Measurements from ENCODE around the gene IQGAP1. TPM values are rescaled to one million over a fixed set of nuclear protein-coding genes. Genes with fewer than 3 reads are reported as not detected.

IQGAP1 gene, protein sequence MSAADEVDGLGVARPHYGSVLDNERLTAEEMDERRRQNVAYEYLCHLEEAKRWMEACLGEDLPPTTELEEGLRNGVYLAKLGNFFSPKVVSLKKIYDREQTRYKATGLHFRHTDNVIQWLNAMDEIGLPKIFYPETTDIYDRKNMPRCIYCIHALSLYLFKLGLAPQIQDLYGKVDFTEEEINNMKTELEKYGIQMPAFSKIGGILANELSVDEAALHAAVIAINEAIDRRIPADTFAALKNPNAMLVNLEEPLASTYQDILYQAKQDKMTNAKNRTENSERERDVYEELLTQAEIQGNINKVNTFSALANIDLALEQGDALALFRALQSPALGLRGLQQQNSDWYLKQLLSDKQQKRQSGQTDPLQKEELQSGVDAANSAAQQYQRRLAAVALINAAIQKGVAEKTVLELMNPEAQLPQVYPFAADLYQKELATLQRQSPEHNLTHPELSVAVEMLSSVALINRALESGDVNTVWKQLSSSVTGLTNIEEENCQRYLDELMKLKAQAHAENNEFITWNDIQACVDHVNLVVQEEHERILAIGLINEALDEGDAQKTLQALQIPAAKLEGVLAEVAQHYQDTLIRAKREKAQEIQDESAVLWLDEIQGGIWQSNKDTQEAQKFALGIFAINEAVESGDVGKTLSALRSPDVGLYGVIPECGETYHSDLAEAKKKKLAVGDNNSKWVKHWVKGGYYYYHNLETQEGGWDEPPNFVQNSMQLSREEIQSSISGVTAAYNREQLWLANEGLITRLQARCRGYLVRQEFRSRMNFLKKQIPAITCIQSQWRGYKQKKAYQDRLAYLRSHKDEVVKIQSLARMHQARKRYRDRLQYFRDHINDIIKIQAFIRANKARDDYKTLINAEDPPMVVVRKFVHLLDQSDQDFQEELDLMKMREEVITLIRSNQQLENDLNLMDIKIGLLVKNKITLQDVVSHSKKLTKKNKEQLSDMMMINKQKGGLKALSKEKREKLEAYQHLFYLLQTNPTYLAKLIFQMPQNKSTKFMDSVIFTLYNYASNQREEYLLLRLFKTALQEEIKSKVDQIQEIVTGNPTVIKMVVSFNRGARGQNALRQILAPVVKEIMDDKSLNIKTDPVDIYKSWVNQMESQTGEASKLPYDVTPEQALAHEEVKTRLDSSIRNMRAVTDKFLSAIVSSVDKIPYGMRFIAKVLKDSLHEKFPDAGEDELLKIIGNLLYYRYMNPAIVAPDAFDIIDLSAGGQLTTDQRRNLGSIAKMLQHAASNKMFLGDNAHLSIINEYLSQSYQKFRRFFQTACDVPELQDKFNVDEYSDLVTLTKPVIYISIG (N-terminal part only)
- total RNA-seq (100 to 1,000 TPM in 1 of 9 donors, 10 to 100 TPM in 8; 28.6 to 115 (median 36.8) TPM), polyA plus RNA-seq (10 to 100 TPM; 18.9 to 31.3 TPM)
- long read RNA-seq, donor 1, full-length matches to known transcripts, result 4 of 20 reads
- long read RNA-seq, donor 1, partial matches to known transcripts, result 11 of 20 reads
- long read RNA-seq, donor 1, other reads (novel, unspliced or antisense), result 5 of 20 reads
- long read RNA-seq, donor 2, full-length matches to known transcripts, result 3 of 60 reads
- long read RNA-seq, donor 2, partial matches to known transcripts, result 50 of 60 reads
- long read RNA-seq, donor 2, other reads (novel, unspliced or antisense), result 7 of 60 reads
- long read RNA-seq, donor 3, full-length matches to known transcripts, result 9 of 23 reads
- long read RNA-seq, donor 3, partial matches to known transcripts, result 13 of 23 reads
- long read RNA-seq, donor 3, other reads (novel, unspliced or antisense), result 1 of 23 reads

DNA sequence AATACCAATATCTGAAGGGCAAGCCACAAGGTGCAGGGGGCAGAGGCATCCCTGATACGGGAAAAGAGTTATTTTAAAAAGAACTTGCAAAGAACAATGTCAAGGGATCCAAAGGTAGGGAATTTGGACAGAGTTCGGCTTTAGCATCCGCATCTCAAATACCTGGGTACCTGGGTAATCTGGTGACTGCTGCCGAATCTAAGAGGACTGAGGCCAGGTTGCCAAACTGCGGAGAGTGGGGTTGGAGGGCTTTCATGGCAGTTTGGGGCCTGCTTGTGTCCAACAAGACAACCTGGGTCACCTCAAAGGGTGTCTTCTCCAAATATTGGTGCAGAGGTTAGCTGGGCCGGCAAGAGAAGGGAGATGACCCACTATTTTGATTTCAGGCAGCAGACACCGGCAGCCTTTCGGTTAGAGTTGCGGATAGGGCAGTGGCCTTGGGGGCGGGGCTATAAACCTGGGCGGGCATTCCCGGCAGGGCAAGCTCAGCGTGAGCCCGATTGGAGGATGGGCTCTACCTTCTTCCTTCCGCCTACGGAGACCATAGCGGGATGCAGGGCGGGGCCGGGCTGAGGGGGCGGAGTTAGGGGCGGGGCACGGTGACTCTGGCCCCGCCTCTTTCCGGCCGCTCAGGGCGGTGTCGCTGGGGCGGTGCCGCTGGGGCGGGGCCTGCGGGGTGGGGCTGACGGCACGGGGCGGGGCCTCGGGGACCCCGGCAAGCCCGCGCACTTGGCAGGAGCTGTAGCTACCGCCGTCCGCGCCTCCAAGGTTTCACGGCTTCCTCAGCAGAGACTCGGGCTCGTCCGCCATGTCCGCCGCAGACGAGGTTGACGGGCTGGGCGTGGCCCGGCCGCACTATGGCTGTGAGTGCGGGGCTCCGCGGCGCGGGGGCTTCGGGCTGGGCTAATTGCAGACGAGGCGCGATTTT, at the start of gene IQGAP1:
Gene IQGAP1, plus strand, starts transcription at position 709 of the 928 bp plus-strand sequence. Its CDS starts 100 bp downstream, at position 809.
- peak; percentile 98 to 99 (median 98) for DNase-seq
- H3K9me3 ChIP-seq, result no peaks in the 10 kb centered on the region
- peak within 1 kb of the TSS; percentile 76 to 100 (median 94) for H3K4me3 ChIP-seq
- TF ChIP-seq, protein P1, sequence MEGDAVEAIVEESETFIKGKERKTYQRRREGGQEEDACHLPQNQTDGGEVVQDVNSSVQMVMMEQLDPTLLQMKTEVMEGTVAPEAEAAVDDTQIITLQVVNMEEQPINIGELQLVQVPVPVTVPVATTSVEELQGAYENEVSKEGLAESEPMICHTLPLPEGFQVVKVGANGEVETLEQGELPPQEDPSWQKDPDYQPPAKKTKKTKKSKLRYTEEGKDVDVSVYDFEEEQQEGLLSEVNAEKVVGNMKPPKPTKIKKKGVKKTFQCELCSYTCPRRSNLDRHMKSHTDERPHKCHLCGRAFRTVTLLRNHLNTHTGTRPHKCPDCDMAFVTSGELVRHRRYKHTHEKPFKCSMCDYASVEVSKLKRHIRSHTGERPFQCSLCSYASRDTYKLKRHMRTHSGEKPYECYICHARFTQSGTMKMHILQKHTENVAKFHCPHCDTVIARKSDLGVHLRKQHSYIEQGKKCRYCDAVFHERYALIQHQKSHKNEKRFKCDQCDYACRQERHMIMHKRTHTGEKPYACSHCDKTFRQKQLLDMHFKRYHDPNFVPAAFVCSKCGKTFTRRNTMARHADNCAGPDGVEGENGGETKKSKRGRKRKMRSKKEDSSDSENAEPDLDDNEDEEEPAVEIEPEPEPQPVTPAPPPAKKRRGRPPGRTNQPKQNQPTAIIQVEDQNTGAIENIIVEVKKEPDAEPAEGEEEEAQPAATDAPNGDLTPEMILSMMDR (IDR thresholded peaks at IDR 0.05), result no peak
- peak in 1 of 2 donors; percentile 90 for TF ChIP-seq POLR2A (IDR thresholded peaks at IDR 0.05)
- H3K27me3 ChIP-seq, result no peaks in the 10 kb centered on the region
- peak; percentile 98 to 99 (median 98) for ATAC-seq
- peak within 1 kb of the TSS; percentile 94 to 100 (median 98) for H3K27ac ChIP-seq
- intact Hi-C loops (cut with DNase I), result loop anchor here in 6 of 10 donors (1.0 to 5.0 kb wide), 5 partner anchors 17 to 75 kb away; partner anchors contain the start of gene ZNF774 (in 1 of the 6)
- 6 to 16% (median 8%) methylated on average over 22 to 62 of the region's 62 CpGs for WGBS, 4 donors
- peaks cover 4 to 45% (median 35%) of the 10 kb centered on the region in 12 donors for H3K4me1 ChIP-seq
- H3K36me3 ChIP-seq, result peaks cover 0 to 26% (median 23%) of the 10 kb centered on the region in 9 donors

DNA sequence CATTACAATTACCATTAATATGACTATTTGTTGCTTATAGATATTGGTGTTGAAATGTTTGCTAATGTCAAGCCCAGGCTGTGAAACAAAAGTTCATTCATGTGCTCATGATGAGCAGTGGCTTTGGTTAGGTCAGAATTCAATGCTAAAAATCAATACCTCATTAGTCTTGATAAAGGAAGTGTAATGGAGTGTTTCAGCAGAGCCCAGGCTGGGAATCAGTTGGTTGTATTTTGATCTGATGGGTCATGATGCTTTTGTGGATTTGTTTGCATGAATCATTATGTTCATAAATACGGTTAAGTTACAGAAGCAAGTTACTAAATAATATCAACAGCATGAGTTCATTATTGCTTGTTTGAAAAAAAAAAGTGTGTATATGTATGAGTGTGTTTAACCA, 49.5 kb upstream of the IQGAP1 start:
- ATAC-seq (no peak), DNase-seq (no peak)
- TF ChIP-seq POLR2A (IDR thresholded peaks at IDR 0.05), result no peak
- TF ChIP-seq, protein P1 (IDR thresholded peaks at IDR 0.05), result no peak
- Histone ChIP-seq H3K27ac (no peak overlapping the region), H3K9me3 (no peaks in the 10 kb centered on the region), H3K4me1 (peaks cover 0 to 33% (median 3%) of the 10 kb centered on the region in 12 donors), H3K4me3 (no peak overlapping the region), H3K36me3 (no peaks in the 10 kb centered on the region), H3K27me3 (no peaks in the 10 kb centered on the region)
- WGBS, 4 donors, result 89 to 96% (median 94%) methylated on average over 1 of the region's 1 CpG
- intact Hi-C loops (cut with DNase I), result no loop called here

DNA sequence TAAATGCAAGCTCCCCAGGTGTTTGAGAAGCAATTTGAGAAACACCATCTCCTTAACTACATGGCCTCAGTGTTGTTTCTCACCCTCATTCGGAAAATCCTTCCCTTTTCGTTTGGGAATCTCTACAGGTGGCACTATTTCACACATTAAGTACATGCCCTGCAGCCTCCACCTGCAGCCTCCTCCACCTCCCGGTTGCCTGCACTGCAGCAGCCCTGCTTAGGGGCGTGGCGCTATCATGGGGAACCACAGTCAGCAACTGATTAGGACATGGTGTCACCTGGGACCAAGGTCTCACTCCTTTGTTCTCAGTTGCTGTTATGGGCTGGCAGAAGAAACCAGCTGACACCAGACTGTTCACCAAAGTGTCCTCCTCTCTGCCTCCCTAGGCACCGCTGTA, 47.7 kb upstream of the IQGAP1 start:
- DNase-seq, result no peak
- H3K36me3 ChIP-seq, result no peaks in the 10 kb centered on the region
- 75 to 83% (median 79%) methylated on average over 6 of the region's 6 CpGs for WGBS, 4 donors
- H3K4me3 ChIP-seq, result no peak overlapping the region
- TF ChIP-seq, protein P1 (IDR thresholded peaks at IDR 0.05), result no peak
- TF ChIP-seq POLR2A (IDR thresholded peaks at IDR 0.05), result no peak
- no peaks in the 10 kb centered on the region for H3K27me3 ChIP-seq
- H3K9me3 ChIP-seq, result no peaks in the 10 kb centered on the region
- ATAC-seq, result no peak
- H3K4me1 ChIP-seq, result peaks cover 0 to 51% (median 4%) of the 10 kb centered on the region in 12 donors
- no peak overlapping the region for H3K27ac ChIP-seq
- intact Hi-C loops (cut with DNase I), result no loop called here
